Retina (tissue), 1 donor: ENCODE data around the gene AOAH.
"Not testable (repeated sequence)": the region's sequence is repeated elsewhere in the genome, so short reads cannot be mapped to it uniquely, and the experiment has no call there.

ENCODE experiments used
- DNase-seq: peaks from one replicate; pipeline ENCODE4 v3.0.0-alpha.2; 2016

The AOAH gene

DNA sequence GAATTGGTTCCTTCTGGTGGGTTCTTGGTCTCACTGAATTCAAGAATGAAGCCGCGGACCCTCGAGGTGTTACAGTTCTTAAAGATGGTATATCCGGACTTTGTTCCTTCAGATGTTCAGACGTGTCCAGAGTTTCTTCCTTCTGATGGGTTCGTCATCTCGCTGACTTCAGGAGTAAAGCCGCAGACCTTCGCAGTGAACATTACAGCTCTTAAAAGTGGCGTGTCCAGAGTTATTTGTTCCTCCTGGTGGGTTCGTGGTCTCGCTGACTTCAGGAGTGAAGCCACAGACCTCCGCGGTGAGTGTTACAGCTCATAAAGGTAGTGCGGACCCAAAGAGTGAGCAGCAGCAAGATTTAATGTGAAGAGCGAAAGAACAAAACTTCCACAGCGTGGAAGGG, 220.1 kb downstream of the AOAH start:
- DNase-seq, result not testable (repeated sequence)

DNA sequence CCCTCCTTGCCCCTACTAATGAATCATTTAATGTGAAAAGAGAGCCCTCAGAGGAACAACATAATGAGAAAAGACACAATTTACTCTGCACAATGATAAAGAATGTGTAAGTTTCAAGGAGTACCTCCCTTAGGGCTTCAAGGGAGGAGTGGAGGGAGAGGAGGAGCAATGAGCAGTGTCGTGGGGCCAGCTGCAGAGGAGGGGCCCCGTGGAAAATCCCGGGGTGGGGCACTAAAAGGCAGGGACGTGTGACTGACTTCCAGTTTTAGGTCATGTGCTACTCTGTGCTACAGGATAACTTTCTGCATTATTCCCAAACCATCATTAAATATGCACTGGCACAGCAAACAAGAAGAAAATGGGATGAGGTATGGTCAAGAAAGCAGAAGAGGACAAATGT, 226.5 kb downstream of the AOAH start:
- no peak for DNase-seq

GRCh38 chr7:36497176-36497575, 227.1 kb downstream of the AOAH start:
- DNase-seq, result not testable (repeated sequence)

DNA sequence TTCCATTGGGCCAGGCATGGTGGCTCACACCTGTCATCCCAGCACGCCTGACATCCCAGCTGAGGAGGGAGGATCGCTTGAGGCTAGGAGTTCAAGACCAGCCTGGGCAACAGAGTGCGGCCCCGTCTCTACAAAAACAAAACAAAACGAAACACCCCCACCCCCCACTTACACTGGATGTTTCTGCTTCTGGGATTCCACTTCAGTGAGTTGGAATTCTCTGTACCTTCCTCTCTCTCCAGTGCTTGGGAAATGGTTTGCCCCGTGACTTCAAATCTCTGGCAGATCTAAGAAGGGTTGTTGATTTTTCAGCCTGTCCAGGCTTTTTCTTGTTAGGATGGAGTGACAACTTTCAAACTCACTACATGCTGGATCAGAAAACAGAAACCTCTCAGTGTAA, 227.7 kb downstream of the AOAH start:
- no peak for DNase-seq

DNA sequence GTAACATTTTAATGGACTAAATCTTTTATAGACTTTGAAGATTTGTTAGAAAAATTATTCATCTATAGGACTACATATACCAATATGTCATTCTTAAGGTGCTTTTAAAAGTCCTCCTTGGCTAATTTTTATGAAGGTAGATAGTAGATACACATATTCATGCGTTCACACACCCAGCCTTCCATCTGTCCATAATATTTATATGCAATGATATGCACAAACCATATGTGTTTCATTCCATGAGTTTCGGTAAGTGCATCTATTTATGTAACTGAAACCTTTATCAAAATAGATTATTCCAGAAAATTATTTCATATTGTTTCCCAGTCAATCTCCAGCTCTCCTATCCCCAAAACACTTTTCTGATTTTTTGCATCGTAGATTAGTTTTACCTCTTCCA, 233.0 kb downstream of the AOAH start:
- no peak for DNase-seq

DNA sequence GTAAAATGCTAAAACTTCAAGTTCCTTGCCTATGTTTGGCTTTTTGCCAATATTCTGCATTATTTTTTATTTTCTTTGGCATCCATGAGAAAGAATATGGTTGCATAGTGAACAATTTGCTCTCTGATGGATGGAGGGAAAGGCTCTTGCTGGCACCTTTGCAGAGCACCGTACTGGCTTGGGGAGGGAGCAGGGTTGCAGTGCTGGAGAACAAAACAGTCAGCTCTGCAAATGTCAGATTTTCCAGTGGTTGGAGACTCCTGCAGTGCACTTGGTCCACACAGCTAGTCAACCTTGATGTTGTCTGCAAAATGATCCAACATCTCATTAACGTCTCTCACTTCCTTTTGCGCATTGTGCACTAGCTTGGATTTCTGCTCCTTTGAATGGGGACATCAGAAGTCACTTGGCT, 233.9 kb downstream of the AOAH start:
- DNase-seq, result peak; percentile 40

- DNase-seq, result not testable (repeated sequence)
These were observed 235.6 kb downstream of the AOAH start for GRCh38 chr7:36488672-36489071.

DNA sequence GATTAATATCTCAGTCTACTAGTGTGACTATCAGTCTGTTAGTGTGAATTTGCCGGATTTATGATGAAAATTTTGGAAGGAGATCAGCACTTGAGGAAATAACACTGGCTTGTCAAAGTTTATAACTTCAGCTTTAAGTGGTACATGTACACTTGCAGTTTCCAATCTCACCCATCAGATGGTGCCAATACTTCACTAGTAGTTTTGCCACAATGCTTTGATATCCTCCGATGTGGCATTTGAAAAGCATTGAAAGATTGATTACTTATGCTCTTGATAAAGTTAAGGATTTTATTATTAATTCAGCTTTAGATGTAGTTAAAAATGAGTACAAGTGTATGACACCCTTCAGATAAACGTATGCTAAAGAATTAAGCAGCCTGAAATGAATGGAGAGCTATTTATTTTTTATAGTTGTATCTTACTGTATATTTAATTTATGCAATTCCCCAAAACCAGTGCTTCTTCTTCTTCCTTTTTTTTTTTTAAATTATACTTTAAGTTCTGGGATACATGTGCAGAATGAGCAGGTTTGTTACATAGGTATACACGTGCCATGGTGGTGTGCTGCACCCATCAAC, 236.4 kb downstream of the AOAH start:
- peak; percentile 37 for DNase-seq

- DNase-seq, result no peak
These were observed 238.0 kb downstream of the AOAH start for GRCh38 chr7:36486336-36486735.

- DNase-seq, result no peak
These were observed 240.0 kb downstream of the AOAH start for GRCh38 chr7:36484265-36484664.

DNA sequence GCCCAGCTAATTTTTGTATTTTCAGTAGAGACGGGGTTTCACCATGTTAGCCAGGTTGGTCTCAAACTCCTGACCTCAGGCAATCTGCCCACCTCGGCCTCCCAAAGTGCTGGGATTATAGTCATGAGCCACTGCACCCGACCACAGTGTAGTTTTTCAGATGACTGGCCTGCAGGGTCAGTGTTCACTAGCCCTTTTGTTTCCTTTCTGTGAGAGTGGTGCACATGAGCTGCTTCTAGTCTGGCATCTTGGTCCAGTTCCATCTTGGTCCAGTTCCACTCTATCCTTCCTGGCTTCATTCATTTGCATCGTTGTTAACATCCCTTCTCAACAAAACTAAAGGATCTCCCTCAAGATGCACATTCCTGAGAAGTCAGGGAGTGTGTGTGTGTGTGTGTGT, 240.4 kb downstream of the AOAH start:
- DNase-seq, result not testable (repeated sequence)

GRCh38 chr7:36478745-36479144, 245.5 kb downstream of the AOAH start:
- DNase-seq, result no peak

DNA sequence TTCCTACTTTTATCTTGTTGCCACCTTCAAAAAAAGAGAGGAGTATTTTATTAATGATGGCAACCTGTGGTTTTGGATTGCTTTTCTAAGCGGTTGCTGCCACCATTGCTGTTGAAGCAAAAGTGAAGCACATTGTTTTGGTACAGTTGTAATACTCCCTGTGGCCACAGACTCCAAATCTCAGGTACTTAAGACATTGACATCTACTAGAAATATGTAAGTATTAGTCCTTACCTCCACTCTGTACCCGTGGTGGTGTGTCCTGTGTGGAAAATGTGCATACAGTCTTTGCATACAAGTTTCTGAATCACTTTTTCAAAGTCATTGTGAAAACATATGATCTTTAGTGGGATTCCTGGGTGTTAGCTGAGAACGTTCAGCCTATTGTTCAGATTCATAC, 248.9 kb downstream of the AOAH start:
- no peak for DNase-seq

- no peak for DNase-seq
These were observed 249.3 kb downstream of the AOAH start for GRCh38 chr7:36475011-36475342.

DNA sequence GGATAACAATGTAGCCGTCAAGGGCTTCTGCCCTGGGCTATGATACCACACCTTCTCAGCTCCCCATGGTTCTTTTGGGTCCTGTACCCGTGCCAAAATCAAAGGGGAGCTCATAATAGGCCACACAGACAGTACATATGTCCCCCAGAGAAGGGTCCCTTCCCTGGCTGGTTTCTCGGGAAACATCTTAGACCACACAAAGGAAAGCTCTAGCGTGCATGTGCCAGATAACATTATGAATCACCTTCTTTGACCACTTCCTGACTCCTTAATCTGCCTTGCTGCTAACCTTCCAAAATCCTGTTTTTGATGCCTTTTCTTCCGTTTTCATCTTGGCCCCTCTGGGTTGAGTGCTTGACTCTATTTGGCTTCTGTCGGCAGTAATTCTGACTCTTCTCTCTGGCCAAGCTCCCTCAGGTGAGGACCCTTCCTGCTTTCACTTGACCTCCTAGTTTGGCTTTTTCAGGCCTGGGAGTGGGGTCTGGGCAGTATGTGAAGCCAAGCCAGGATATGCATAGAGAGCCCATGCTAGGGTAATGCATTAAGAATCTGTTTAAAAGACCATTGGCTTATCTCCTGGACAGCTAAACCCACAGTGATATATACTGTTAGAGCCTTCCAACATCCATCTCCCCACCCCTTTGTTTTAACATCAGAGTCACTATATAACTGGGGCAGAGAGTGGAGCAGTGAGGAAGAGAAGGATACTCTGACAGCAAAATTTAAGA, 249.8 kb downstream of the AOAH start:
- DNase-seq, result no peak

GRCh38 chr7:36473454-36474282, 250.6 kb downstream of the AOAH start:
- DNase-seq, result peak; percentile 39

GRCh38 chr7:36472141-36472729, 252.1 kb downstream of the AOAH start:
- DNase-seq, result no peak

DNA sequence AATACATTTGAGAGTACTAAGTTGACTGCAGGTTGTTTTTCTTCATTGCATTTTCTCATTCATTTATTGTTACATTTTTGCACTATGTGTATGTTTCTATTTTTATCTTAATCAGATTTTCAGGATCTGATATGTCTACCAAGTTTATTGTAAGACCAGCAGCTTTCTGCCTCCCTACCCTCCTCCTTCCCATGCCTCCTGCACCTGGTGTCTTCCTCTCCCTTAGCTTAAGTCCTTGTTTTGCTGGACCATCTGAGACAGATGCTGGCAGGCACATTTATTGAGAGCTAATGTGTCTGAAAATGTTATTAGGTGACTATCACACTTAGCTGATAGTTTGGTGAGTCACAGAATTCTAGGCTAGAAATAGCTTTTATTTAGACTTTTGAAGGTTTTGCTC, 255.1 kb downstream of the AOAH start:
- no peak for DNase-seq

- no peak for DNase-seq
These were observed 255.8 kb downstream of the AOAH start for GRCh38 chr7:36468370-36469101.

DNA sequence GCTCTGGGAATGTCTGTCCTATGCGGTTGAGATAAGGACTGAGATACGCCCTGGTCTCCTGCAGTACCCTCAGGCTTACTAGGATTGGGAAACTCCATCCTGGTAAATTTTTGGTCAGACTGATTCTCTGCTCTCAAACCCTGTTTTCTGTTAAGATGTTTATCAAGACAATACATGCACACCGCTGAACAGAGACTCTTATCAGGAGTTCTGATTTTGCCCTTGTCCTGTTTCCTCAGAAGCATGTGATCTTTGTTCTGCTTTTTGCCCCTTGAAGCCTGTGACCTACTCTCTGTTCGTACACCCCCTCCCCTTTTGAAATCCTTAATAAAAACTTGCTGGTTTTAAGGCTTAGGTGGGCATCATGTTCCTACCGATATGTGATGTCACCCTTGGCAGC, 258.3 kb downstream of the AOAH start:
- not testable (repeated sequence) for DNase-seq

DNA sequence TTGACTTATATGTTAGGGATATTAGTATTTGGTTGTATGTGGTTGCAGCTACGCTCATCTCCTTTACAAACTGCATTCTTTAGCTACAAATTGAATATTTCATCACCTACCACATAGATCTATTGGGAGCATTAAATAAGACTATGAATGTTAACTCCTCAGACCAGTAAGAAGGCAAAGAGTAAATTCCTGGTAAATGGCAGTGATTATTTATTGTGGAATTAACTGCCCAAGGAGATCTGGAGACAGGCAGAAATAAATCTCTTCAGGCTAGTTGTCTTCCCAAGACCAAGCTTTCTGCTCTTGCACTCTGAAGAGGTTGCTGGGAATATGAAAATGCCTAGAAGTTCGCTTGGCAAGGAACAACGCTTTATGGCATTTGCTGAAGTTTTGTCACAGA, 260.0 kb downstream of the AOAH start:
- DNase-seq, result no peak
